GM18870 (cell line): ENCODE data around the gene UMODL1.

Experiments used
- ATAC-seq: cut with Tn5 transposase; IDR thresholded peaks from one replicate; pipeline ENCODE4 v1.9.1; 2021; ENCODE audit warnings: moderate library complexity; ENCODE audit not compliant: unreplicated experiment

Gene UMODL1

GRCh38 chr21:42182713-42183371 lies 111.7 kb downstream of the UMODL1 start:
- ATAC-seq, result no peak

GRCh38 chr21:42183374-42184266 lies 112.5 kb downstream of the UMODL1 start:
- no peak for ATAC-seq

GRCh38 chr21:42186591-42186990 lies 115.5 kb downstream of the UMODL1 start:
- no peak for ATAC-seq

GRCh38 chr21:42187976-42188653 lies 117.0 kb downstream of the UMODL1 start:
- ATAC-seq, result peak; percentile 94

GRCh38 chr21:42188663-42189062 lies 117.5 kb downstream of the UMODL1 start:
- ATAC-seq, result no peak

GRCh38 chr21:42189431-42189830 lies 118.3 kb downstream of the UMODL1 start:
- no peak for ATAC-seq

- ATAC-seq, result no peak
Measured at GRCh38 chr21:42189860-42190485, 118.9 kb downstream of the UMODL1 start.

- no peak for ATAC-seq
Measured at GRCh38 chr21:42190486-42190863, 119.4 kb downstream of the UMODL1 start.

GRCh38 chr21:42191064-42191463 lies 119.9 kb downstream of the UMODL1 start:
- no peak for ATAC-seq

GRCh38 chr21:42191696-42192595 lies 120.8 kb downstream of the UMODL1 start:
- no peak for ATAC-seq
